GM19043 (cell line): ENCODE results near the gene COLEC11.
"Not testable (repeated sequence)": the region's sequence is repeated elsewhere in the genome, so short reads cannot be mapped to it uniquely, and the experiment has no call there.

Source experiments
- ATAC-seq: cut with Tn5 transposase; IDR thresholded peaks from one replicate; pipeline ENCODE4 v1.9.1; 2021; ENCODE audit warnings: low read depth; ENCODE audit not compliant: unreplicated experiment

The COLEC11 gene

GRCh38 chr2:3649581-3649980, 54.7 kb downstream of the COLEC11 start:
- no peak for ATAC-seq

- no peak for ATAC-seq
These were observed 55.4 kb downstream of the COLEC11 start for GRCh38 chr2:3650140-3650920.

GRCh38 chr2:3651691-3652648, 57.1 kb downstream of the COLEC11 start:
- ATAC-seq = peak; percentile 86

DNA sequence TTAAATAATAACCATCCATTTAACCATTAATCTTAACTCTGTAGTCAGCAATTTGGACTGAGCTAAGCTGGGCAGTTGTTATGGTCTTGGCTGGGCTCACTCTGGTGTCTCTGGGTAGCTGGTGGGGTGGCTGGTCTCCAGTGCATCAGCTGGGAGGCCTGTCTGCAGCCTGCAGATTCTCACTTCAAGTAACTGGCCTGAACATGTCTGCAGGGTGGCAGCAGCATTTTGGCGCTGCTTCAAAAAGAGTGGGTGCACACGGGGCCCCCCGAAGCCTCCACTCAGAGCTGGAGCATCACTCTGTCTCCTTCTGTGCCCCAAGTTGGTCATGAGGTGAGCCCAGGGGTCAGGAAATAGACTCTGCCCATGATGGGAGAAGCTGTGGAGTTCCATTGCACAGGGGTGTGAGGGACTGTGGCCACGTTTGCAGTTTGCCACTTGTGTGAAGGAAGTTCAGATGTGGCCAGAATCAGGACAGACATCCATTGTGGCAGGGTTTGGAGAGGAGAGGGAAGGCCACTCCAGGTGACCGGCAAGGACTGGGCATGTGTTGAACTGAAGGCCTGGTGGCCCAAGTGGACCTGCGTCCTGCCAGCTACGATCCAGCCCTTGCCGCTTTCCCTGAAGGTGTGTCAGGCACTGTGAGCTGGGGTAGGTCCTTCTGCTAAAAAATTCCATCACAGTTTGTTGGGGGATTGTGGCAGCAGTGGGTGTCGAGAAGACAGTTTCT, 58.1 kb downstream of the COLEC11 start:
- ATAC-seq = no peak

- no peak for ATAC-seq
These were observed 59.1 kb downstream of the COLEC11 start for GRCh38 chr2:3654011-3654410.

DNA sequence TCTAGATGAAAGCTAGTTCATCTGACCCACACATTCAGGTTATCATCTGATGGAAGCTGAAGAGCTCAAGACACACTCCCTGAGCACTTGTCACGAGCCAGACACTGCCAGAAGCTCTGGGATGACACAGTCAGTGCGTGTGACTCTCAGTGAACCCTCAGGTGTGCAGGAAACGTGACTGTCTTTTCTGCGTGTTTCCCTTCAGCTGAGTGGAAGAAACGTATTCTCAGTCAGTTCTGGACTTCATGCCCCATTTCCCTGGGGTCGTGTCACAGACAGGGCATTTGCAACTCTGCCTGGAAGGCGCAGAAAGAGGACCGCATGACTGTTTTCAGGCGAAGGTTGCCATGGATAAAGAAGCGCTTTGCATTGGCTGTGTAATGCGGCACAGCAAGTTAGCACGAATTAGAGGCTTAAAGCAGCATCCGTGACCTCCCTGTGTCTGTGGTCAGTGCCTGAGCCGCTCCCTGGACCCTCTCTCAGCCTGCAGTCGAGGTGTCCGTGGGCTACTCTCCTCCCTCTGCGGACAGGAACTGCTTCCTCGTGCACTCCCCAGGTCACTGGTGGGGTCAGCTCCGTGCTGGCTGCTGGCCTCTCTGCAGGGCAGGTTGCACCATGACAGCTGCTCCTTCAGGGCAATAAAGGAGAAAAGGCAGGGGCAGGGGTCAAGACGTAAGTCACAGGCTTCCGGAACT, 59.8 kb downstream of the COLEC11 start:
- no peak for ATAC-seq

GRCh38 chr2:3655871-3656761, 61.2 kb downstream of the COLEC11 start:
- ATAC-seq = no peak

DNA sequence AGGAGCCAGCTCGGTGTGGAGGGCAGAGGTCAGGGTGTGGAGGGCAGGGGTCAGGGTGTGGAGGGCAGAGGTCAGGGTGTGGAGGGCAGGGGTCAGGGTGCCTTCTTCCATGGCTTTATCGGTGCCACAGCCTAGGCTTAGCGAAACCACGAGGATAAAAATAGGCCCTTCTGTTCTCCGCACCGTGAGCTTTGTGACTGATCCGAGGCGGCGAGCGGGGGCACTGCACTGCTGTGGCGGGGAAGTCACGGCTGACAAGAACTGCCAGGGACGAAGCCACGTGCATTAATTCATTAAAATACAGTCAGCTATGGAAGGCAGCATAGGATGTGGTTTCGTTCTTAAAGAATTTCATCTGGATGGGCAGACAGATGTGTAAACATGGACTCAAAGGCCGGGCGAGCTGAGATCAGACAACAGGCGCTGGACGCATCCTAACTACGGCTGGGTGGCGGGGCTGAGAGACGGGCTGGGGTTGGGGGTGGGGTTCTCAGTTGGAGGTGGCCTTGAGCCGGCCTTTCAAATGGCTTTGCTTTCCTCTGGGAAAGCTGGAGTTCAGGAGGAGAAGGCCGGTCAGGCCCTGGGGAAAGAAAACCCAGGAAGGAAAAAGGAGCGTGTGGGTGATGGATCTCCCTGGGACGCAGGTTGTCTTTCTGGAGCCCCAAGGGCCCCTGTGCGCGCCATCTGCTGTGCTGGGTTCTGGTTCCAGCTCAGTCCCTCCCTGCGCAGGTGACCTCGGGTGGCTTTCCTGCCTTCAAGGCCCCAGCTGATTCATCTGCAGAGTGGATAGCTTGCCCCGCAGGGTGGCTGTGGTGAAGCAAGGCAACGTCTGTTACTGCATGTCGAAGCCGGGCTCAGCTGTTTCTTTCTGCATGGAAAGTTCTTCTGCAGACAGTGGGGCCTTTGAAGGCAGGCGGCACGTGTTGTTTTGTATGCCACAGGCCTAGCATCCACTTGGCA, 62.1 kb downstream of the COLEC11 start:
- ATAC-seq = no peak

GRCh38 chr2:3657881-3658280, 63.0 kb downstream of the COLEC11 start, which contains the start of gene ALLC:
Gene ALLC (plus strand): TSS chr2:3658200. CDS start chr2:3671158, 12,958 bp downstream.
- ATAC-seq = no peak

DNA sequence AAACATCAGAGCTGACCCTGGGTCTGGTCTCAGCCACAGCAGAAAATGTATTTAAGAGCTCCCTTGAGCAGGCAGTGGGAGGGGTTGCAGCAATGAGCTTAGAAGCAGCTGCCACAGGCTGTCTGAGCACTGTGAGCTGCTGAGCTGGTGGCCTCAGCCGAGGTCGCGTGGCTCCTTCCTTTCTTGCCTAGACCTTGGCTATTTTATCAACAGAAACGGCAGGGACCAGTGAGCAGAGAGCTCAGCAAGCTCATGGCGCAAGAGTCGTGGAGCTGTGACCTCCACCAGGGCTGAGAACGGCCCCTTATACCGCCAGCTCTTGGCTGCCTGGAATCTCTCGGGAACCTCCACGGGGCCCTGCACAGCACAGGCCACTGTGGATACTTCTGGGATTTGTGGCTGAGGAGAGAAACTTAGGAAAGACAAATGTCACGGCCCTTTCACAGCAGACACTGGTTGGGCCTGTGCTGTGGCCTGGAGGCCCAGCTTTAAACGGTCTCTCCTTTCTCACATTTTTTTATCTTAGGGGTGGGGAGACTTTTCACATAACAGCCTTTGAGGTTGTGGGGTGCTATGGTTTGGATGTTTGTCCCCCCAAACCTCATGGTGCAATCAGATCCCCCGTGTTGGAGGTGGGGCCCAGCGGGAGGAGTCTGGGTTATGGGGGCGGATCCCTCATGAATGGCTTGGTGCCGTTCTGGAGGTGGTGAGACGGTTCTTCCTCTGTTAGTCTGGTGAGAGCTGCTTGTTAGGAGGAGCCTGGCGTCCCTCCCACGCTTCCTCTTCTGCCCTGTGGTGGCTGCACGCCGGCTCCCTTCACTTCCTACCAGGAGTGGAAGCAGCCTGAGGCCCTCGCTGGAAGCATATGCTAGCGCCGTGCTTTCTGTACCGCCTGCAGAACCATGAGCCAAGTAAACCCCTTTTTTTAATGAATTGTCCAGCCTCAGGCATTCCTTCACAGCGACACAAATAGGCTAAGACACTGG, 64.8 kb downstream of the COLEC11 start:
- ATAC-seq = no peak

- ATAC-seq = not testable (repeated sequence)
These were observed 65.7 kb downstream of the COLEC11 start for GRCh38 chr2:3660640-3661039.

DNA sequence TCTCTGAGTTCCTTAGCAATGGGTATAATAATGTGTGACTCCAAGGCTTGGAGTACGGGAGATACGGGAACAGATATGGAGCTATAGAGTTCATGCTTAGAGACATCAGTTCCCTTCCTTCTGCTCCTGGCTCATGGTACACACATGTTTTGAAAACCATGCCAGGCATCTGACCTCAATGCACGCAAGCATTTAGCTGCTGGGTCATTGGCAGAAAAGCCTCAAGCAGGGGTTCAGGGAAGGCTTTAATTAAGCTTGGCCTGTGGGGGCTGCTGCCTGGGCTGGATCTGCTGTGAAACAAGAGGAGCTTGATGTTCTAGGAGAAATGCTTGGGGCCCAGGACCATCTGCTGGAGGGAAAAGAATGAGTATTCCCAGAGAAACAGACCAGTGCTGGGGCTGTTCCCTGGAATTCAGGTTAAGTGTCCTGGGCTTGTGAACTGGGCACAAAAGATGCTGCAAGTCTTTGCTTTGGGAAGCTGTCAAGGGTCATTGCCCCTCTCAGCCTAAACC, 66.3 kb downstream of the COLEC11 start:
- ATAC-seq = no peak

DNA sequence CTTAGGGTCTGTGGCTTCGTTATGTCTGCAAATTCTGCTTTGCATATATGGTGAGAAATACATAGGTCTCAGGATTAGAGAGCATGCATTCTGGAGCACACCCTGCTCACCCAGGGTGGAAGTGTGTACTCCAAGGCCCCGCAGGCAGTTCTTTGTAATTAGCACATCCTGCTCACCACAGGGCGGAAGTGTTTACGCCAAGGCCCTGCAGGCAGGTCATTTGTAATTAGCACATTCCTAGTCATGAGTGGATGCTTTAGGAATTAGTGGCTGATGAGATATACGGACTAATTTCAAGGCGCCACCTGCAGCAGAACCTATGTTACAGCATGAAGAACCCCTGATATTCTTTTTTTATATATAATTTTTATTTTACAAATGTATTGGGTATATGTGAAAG, 67.3 kb downstream of the COLEC11 start:
- no peak for ATAC-seq

GRCh38 chr2:3664118-3664517, 69.2 kb downstream of the COLEC11 start:
- ATAC-seq = no peak

GRCh38 chr2:3664925-3665324, 70.0 kb downstream of the COLEC11 start:
- no peak for ATAC-seq

DNA sequence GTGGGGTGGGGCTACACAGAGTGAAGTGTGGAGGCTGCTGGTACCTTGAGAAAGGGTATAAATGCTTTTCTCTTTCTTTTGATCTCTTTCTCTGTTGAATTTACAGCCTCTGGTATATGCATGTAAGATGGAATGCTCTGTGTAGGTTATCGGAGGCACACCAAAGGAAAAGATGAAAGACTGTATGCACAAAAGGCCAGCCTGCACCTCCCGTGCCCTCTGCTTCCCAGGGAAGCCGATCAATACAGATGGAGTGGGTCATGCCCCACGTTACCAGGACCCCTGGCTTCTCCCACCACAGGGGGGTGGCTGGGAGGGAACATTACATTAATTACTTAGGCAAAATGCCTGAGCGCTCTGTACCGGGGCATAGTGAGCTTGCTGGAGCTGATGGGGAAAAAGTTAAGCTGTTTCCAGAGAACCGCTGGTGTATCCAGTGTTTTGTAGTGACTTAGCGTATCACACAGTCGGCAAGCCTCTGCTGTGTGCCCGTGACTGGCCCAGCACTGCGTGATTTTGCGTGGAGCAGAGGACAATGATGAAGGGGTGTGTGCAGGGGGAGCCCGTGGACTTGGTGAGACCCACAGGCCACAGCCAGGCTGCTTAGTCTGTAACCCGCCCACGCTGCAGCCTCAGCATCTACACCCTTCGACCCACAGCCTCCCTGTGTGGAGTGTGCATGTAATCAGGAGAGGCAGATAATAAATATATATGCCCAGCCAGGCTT, 71.1 kb downstream of the COLEC11 start:
- no peak for ATAC-seq
